Measurements from ENCODE around the gene NMRK1. TPM values are rescaled to one million over a fixed set of nuclear protein-coding genes. Genes with fewer than 3 reads are reported as not detected.

Gene NMRK1
- total RNA-seq, 1 donor from 2014 or later: 10.3 TPM

DNA sequence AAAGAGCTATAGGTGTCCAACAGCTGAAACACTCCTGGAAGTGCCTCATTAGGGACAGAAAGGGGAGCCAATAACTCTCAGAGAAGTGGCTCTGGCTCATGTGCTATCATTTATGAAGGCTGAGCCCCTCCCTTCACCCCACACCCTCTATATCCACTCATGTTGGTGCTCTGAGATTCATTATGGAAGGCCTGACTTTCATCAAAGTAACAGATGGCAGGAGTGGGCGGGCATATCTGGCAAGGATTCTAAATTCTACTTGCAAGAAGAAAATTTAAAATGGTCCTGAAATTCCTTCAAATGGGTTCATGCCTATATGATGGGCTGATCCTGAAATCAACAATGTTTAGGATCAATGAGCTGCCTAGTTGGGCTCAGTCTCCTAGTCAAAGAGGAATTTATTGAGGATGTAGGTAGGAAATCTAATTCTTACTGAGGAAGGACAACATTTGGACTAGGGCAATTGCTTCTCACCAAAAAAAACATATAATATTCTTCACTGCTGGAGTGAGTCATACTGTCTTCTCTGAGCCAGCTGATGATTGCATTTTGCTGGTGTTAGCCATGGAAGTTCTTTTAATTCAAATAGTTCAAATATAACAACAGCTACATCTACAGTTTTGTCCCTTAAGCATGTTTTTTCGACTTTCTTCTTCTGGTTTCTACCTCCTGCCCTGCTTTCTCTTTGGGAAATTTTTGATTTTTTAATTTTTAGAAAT, 23.5 kb downstream of the NMRK1 start:
- no peak for DNase-seq (ENCODE audit: low read depth)
- Histone ChIP-seq H3K36me3 (ENCODE audit: control insufficient read depth, insufficient read depth, low read length) (no peaks in the 10 kb centered on the region), H3K27me3 (ENCODE audit: control insufficient read depth, insufficient read depth, low read length) (no peaks in the 10 kb centered on the region), H3K4me3 (ENCODE audit: low read depth, low read length) (no peak overlapping the region)
- TF ChIP-seq, protein P1, sequence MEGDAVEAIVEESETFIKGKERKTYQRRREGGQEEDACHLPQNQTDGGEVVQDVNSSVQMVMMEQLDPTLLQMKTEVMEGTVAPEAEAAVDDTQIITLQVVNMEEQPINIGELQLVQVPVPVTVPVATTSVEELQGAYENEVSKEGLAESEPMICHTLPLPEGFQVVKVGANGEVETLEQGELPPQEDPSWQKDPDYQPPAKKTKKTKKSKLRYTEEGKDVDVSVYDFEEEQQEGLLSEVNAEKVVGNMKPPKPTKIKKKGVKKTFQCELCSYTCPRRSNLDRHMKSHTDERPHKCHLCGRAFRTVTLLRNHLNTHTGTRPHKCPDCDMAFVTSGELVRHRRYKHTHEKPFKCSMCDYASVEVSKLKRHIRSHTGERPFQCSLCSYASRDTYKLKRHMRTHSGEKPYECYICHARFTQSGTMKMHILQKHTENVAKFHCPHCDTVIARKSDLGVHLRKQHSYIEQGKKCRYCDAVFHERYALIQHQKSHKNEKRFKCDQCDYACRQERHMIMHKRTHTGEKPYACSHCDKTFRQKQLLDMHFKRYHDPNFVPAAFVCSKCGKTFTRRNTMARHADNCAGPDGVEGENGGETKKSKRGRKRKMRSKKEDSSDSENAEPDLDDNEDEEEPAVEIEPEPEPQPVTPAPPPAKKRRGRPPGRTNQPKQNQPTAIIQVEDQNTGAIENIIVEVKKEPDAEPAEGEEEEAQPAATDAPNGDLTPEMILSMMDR (IDR thresholded peaks at IDR 0.05; ENCODE audit: insufficient read depth, low read length, poor library complexity, severe bottlenecking): no peak

DNA sequence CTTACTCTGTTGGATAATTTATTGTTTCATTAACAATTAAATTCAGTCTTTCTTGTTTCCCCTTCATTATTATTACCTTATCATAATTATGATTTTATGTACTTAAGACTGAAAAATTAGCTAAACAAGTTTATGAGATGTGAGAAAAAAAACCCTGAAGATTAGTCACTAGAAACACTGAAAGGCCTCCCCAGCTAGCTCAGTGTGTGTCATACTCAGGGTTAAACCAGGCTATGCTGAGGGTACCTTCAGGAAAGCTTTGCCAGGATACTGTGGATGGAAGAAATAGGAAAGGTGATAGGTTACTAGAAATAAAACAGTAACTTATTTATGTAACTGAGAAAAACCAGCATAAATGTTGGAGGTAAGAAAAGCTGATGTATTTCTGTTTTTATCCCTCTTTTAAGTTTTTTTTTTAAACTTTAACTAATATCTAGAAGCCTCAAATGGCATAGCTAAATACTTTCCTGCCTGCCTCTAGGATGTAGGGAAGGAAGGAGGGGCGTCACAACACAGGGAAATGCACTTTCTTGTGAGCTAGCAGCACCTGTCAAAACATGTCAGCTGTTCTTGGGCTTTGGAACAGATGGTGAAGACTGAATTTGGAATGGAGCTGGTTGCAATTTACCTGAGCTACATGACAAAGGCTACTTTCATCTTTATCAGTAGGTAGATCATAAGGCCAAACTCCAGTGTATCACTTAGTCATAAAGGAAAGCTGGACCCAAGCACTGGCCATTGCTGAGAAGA, 24.2 kb downstream of the NMRK1 start:
- H3K27me3 ChIP-seq (ENCODE audit: control insufficient read depth, insufficient read depth, low read length): no peaks in the 10 kb centered on the region
- H3K36me3 ChIP-seq (ENCODE audit: control insufficient read depth, insufficient read depth, low read length): no peaks in the 10 kb centered on the region
- no peak for DNase-seq (ENCODE audit: low read depth)
- TF ChIP-seq, protein P1 (IDR thresholded peaks at IDR 0.05; ENCODE audit: insufficient read depth, low read length, poor library complexity, severe bottlenecking): no peak
- H3K4me3 ChIP-seq (ENCODE audit: low read depth, low read length): no peak overlapping the region

DNA sequence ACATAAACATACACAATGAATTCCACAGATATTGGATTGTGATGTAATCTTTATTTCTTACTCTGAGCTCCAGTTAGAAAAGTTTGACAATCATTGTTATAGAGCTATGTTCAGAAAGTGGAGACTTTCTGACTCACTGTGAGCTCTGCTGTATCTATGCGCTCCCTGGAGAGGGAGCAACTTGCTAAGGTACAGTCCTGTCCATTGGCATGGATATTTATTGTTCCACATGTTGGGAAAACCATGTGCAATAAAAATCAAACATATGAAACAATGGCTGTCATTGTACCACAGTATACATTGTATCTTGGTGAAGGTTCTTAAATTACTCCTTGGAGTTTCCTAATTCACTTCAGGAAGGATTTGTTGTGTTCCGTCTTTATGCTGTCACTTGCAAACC, 26.8 kb downstream of the NMRK1 start:
- H3K27me3 ChIP-seq (ENCODE audit: control insufficient read depth, insufficient read depth, low read length): no peaks in the 10 kb centered on the region
- no peaks in the 10 kb centered on the region for H3K36me3 ChIP-seq (ENCODE audit: control insufficient read depth, insufficient read depth, low read length)
- no peak overlapping the region for H3K4me3 ChIP-seq (ENCODE audit: low read depth, low read length)
- TF ChIP-seq, protein P1 (IDR thresholded peaks at IDR 0.05; ENCODE audit: insufficient read depth, low read length, poor library complexity, severe bottlenecking): no peak
- DNase-seq (ENCODE audit: low read depth): no peak

DNA sequence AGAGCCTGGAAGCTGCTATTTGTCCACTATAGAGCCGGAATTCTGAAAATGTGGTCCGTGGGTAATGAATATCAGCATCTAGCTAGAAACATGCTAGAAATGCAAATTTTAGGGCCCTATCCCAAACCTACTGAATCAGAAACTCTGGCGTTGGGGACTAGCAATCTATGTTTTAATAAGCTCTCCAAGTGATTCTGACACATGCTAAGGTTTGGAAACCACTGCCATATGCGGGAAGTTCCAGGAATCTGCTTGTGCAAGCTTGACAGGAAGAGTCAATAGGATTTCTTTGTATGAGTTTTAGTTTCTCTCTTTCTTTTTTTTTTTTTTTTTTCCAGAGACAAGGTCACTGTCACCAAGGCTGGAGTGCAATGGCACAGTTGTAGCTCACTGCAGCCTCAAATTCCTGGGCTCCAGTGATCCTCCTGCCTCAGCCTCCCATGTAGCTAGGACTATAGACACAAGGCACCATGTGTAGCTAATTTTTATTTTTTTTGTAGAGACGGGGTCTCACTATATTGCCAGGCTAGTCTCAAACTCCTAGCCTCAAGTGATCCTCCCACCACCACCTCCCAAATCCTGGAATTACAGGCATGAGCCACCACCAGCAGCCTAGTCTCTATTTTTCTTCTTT, 33.5 kb downstream of the NMRK1 start:
- no peak overlapping the region for H3K4me3 ChIP-seq (ENCODE audit: low read depth, low read length)
- H3K27me3 ChIP-seq (ENCODE audit: control insufficient read depth, insufficient read depth, low read length): no peaks in the 10 kb centered on the region
- DNase-seq (ENCODE audit: low read depth): no peak
- TF ChIP-seq, protein P1 (IDR thresholded peaks at IDR 0.05; ENCODE audit: insufficient read depth, low read length, poor library complexity, severe bottlenecking): no peak
- no peaks in the 10 kb centered on the region for H3K36me3 ChIP-seq (ENCODE audit: control insufficient read depth, insufficient read depth, low read length)

DNA sequence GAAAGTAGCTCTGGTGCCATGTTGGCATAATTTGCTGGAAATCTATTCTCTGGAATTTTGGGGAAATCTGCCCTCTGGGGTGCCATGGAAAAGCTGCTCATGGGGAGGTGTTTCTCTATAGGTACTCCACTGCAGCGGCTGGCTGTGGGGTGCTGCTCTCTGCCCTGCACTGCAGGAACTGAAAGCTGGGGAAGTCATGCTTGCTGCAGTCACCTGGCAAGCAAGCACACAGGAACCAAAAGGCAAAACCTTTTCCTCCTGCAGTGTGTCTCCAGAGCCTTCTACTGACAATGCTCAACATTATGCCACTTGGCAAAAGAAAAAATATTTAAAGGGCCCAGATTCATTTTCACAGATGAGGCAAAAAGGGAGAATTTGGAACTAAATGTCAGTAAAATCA, 34.1 kb downstream of the NMRK1 start:
- no peaks in the 10 kb centered on the region for H3K27me3 ChIP-seq (ENCODE audit: control insufficient read depth, insufficient read depth, low read length)
- no peak for DNase-seq (ENCODE audit: low read depth)
- no peak overlapping the region for H3K4me3 ChIP-seq (ENCODE audit: low read depth, low read length)
- TF ChIP-seq, protein P1 (IDR thresholded peaks at IDR 0.05; ENCODE audit: insufficient read depth, low read length, poor library complexity, severe bottlenecking): no peak
- no peaks in the 10 kb centered on the region for H3K36me3 ChIP-seq (ENCODE audit: control insufficient read depth, insufficient read depth, low read length)
